PC-9 (cell line): ENCODE data around the gene DLGAP4.

ENCODE experiments used
- EZH2 ChIP-seq: fragments of 200-600 bp; sonication (generic); IDR thresholded peaks from 2 replicates; pipeline ENCODE4 v1.8.0; 2017; ENCODE audit warnings: antibody characterized with exemption, low read depth
- TF ChIP-seq, protein P1 (sequence below): fragments of 200-600 bp; sonication (generic); conservative IDR thresholded peaks from 2 replicates; pipeline ENCODE4 v1.6.1; 2017; ENCODE audit warnings: mixed run types, antibody characterized with exemption, mild to moderate bottlenecking, moderate library complexity

- TF ChIP-seq EZH2: no peak
- TF ChIP-seq, protein P1, sequence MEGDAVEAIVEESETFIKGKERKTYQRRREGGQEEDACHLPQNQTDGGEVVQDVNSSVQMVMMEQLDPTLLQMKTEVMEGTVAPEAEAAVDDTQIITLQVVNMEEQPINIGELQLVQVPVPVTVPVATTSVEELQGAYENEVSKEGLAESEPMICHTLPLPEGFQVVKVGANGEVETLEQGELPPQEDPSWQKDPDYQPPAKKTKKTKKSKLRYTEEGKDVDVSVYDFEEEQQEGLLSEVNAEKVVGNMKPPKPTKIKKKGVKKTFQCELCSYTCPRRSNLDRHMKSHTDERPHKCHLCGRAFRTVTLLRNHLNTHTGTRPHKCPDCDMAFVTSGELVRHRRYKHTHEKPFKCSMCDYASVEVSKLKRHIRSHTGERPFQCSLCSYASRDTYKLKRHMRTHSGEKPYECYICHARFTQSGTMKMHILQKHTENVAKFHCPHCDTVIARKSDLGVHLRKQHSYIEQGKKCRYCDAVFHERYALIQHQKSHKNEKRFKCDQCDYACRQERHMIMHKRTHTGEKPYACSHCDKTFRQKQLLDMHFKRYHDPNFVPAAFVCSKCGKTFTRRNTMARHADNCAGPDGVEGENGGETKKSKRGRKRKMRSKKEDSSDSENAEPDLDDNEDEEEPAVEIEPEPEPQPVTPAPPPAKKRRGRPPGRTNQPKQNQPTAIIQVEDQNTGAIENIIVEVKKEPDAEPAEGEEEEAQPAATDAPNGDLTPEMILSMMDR: no peak
These were observed 267.7 kb downstream of the DLGAP4 start for GRCh38 chr20:36573798-36574365.
